Rectal smooth muscle tissue (tissue), 1 donor: ENCODE data around the gene DDX51.
"Not testable (repeated sequence)": the region's sequence is repeated elsewhere in the genome, so short reads cannot be mapped to it uniquely, and the experiment has no call there.

Source experiments
- H3K27ac ChIP-seq: one replicate; pipeline ENCODE4 v1.7.0; 2013; ENCODE audit warnings: low read depth, low read length, inconsistent platforms
- H3K27me3 ChIP-seq: one replicate; pipeline ENCODE4 v1.7.0; 2013; ENCODE audit warnings: low read length; ENCODE audit not compliant: control insufficient read depth, insufficient read depth
- H3K36me3 ChIP-seq: one replicate; pipeline ENCODE4 v1.7.0; 2013; ENCODE audit warnings: low read length; ENCODE audit not compliant: control insufficient read depth, insufficient read depth
- H3K4me1 ChIP-seq: one replicate; pipeline ENCODE4 v1.7.0; 2013; ENCODE audit warnings: low read length; ENCODE audit not compliant: control insufficient read depth, insufficient read depth
- H3K4me3 ChIP-seq: one replicate; pipeline ENCODE4 v1.7.0; 2013; ENCODE audit warnings: low read length
- H3K9ac ChIP-seq: one replicate; pipeline ENCODE4 v1.7.0; 2013; ENCODE audit warnings: low read length

Gene DDX51

DNA sequence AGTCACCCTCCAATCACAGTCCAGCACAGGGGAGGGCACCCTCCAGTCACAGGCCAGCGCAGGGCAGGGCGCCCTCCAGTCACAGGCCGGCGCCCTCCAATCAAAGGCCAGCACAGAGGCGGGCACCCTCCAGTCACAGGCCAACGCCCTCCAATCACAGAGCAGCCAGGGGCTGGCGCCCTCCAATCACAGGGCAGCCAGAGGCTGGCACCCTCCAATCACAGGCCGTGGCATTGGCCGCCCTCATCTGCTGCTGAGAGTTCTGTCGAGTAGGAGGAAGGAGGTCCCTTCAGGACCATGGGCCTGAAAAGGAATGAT, 26.6 kb downstream of the DDX51 start:
- Histone ChIP-seq H3K27ac (no peak overlapping the region), H3K9ac (no peak overlapping the region), H3K36me3 (peaks cover 13% of the 10 kb centered on the region), H3K4me3 (no peak overlapping the region), H3K4me1 (no peaks in the 10 kb centered on the region), H3K27me3 (no peaks in the 10 kb centered on the region)

DNA sequence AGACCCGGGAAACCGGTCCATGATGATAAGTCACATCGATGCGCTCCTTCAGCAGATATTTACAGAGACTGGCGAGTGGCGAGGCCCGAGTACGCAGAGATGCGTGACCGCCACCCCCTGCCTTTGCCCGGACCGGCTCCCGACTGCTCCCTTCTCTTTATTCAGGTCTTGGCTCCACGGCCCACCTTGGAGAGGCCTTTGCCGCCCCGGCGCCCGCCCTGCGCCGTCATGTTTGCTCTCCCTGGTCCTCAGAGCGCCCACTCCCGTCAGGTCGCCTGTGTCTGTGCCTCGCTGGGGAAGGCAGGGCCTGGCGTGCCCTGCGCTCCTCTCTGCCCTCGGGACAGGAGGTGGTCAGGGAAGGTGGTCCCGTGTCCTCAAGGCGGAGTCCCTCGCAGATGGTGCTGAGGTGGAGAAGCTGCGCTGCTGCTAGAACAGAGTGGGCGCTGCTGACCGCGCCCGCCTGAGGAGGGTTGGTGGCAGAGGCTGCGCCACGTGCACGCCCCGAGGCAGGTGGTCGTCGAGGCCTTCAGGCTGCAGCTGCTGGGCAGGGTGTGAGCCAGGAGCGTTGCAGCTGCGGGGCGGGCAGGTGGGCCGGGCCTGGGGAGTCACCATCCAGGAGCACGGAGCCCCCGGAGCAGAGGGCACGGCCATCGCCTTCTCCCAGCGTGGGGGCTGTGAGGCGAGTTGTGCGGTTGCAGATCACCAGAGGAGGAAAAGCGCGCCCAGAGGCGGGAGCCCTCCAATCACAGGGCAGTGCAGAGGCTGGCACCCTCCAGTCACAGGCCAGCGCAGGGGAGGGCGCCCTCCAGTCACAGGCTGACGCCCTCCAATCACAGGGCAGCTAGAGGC, 27.2 kb downstream of the DDX51 start:
- H3K4me1 ChIP-seq = no peaks in the 10 kb centered on the region
- H3K27me3 ChIP-seq = no peaks in the 10 kb centered on the region
- no peak overlapping the region for H3K27ac ChIP-seq
- peaks cover 13% of the 10 kb centered on the region for H3K36me3 ChIP-seq
- no peak overlapping the region for H3K4me3 ChIP-seq
- no peak overlapping the region for H3K9ac ChIP-seq

GRCh38 chr12:132115500-132115899, 28.6 kb downstream of the DDX51 start:
- H3K27me3 ChIP-seq = no peaks in the 10 kb centered on the region
- no peak overlapping the region for H3K4me3 ChIP-seq
- no peaks in the 10 kb centered on the region for H3K4me1 ChIP-seq
- H3K27ac ChIP-seq = no peak overlapping the region
- peaks cover 13% of the 10 kb centered on the region for H3K36me3 ChIP-seq
- H3K9ac ChIP-seq = no peak overlapping the region

GRCh38 chr12:132114667-132115066, 29.5 kb downstream of the DDX51 start:
- no peaks in the 10 kb centered on the region for H3K27me3 ChIP-seq
- H3K36me3 ChIP-seq = peaks cover 16% of the 10 kb centered on the region
- H3K4me3 ChIP-seq = no peak overlapping the region
- no peak overlapping the region for H3K27ac ChIP-seq
- H3K4me1 ChIP-seq = no peaks in the 10 kb centered on the region
- H3K9ac ChIP-seq = no peak overlapping the region

GRCh38 chr12:132111654-132112304, 32.3 kb downstream of the DDX51 start:
- no peaks in the 10 kb centered on the region for H3K4me1 ChIP-seq
- H3K36me3 ChIP-seq = peaks cover 13% of the 10 kb centered on the region
- no peak overlapping the region for H3K27ac ChIP-seq
- no peaks in the 10 kb centered on the region for H3K27me3 ChIP-seq
- H3K9ac ChIP-seq = no peak overlapping the region
- no peak overlapping the region for H3K4me3 ChIP-seq

GRCh38 chr12:132110677-132111076, 33.4 kb downstream of the DDX51 start:
- Histone ChIP-seq H3K27me3 (no peaks in the 10 kb centered on the region), H3K4me3 (no peak overlapping the region), H3K4me1 (no peaks in the 10 kb centered on the region), H3K9ac (no peak overlapping the region), H3K27ac (no peak overlapping the region), H3K36me3 (peaks cover 9% of the 10 kb centered on the region)

GRCh38 chr12:132109741-132110140, 34.4 kb downstream of the DDX51 start:
- no peak overlapping the region for H3K27ac ChIP-seq
- H3K9ac ChIP-seq = no peak overlapping the region
- no peaks in the 10 kb centered on the region for H3K27me3 ChIP-seq
- H3K4me1 ChIP-seq = no peaks in the 10 kb centered on the region
- H3K4me3 ChIP-seq = no peak overlapping the region
- peaks cover 4% of the 10 kb centered on the region for H3K36me3 ChIP-seq

DNA sequence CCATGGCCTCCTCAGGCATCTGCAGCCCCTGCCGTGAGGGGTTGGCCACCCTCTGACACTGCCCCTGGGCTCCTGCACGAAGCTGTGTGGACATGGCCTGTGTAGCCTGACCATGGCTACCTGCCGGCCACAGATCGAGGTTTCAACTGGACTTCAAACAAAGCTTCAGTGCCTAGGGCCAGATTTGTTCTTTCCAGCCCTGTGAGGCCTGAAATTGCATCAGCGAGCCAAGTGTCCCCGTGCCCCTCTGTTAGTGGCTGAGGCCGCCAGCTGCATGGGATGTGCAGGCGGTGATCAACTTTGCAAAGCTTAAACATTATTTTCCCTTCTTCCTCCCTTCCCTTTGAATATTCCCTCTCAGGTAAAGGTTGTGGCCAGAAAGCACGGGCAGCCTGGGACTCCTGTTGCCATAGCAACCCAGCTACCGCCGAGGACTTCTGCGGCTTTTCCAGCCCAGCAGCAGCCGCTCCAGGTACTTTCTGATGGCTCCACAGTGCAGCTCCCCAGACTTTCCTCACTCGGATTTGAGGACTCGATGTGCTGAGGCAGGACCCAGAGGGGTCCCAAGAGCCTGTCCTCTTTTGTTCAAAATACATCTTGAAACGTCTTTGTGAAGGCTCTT, 35.8 kb downstream of the DDX51 start:
- Histone ChIP-seq H3K4me3 (no peak overlapping the region), H3K27ac (no peak overlapping the region), H3K27me3 (no peaks in the 10 kb centered on the region), H3K4me1 (no peaks in the 10 kb centered on the region), H3K36me3 (peaks cover 3% of the 10 kb centered on the region), H3K9ac (no peak overlapping the region)

DNA sequence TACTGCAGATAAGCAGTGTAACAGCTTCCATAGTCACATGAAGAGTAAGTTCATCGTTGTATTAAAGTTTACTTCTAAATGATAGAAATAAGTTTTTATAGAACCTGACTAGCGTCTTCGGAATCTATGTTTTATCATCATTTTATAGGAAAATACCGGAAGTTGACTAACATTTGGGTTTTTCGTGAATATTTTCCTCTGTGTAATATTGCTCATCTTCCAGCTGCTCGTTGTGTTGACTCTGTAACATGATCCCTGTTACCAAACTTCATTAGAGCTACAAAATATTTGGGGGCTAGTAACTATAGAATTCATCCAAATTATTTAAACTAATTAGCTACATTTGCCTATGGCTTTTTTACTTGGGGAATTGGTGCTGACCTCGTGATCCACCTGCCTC, 37.2 kb downstream of the DDX51 start:
- Histone ChIP-seq H3K9ac (no peak overlapping the region), H3K4me1 (no peaks in the 10 kb centered on the region), H3K36me3 (peaks cover 3% of the 10 kb centered on the region), H3K4me3 (no peak overlapping the region), H3K27ac (no peak overlapping the region), H3K27me3 (no peaks in the 10 kb centered on the region)

- Histone ChIP-seq H3K4me1 (no peaks in the 10 kb centered on the region), H3K4me3 (no peak overlapping the region), H3K27ac (no peak overlapping the region), H3K27me3 (no peaks in the 10 kb centered on the region), H3K36me3 (peaks cover 3% of the 10 kb centered on the region), H3K9ac (no peak overlapping the region)
Observed at GRCh38 chr12:132105467-132105866, 38.7 kb downstream of the DDX51 start.

- Histone ChIP-seq H3K9ac (no peak overlapping the region), H3K27me3 (no peaks in the 10 kb centered on the region), H3K27ac (no peak overlapping the region), H3K4me1 (no peaks in the 10 kb centered on the region), H3K4me3 (no peak overlapping the region), H3K36me3 (no peaks in the 10 kb centered on the region)
Observed at GRCh38 chr12:132103542-132104308, 40.4 kb downstream of the DDX51 start.

DNA sequence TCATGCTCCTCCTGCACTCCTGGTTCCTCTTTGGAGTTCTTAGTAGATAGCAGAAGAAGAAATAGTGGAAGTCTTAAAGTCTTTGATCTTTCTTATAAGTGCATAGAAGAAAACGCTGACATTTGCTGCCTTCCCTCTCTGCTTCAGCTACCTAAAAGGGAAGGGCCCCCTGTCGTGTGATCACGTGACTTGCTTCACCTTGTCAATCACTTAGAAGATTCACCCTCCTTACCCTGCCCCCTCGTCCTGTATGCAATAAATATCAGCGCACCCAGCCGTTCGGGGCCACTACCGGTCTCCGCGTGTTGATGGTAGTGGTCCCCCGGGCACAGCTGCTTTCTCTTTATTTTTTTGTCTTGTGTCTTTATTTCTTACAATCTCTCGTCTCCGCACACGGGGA, 41.0 kb downstream of the DDX51 start:
- H3K27me3 ChIP-seq, H3K4me1 ChIP-seq, H3K27ac ChIP-seq, H3K4me3 ChIP-seq, H3K9ac ChIP-seq, H3K36me3 ChIP-seq: not testable (repeated sequence)
